T follicular helper cell (primary cell): ENCODE results near the gene SUCLA2.
A peak's percentile ranks its signal among the peaks of the same experiment; 100 is the strongest.
"Not testable (repeated sequence)": the region's sequence is repeated elsewhere in the genome, so short reads cannot be mapped to it uniquely, and the experiment has no call there.

ENCODE experiments used
- DNase-seq: peaks from one replicate; pipeline ENCODE4 v3.0.0-alpha.2; 2020; ENCODE audit warnings: low read depth
- total RNA-seq, 2 experiments: gene quantifications; one replicate each; lab custom pipeline; 2026; lab: John Stamatoyannopoulos, UW

The SUCLA2 gene
- total RNA-seq = 28.3 to 41.1 reads per million in 2 experiments

DNA sequence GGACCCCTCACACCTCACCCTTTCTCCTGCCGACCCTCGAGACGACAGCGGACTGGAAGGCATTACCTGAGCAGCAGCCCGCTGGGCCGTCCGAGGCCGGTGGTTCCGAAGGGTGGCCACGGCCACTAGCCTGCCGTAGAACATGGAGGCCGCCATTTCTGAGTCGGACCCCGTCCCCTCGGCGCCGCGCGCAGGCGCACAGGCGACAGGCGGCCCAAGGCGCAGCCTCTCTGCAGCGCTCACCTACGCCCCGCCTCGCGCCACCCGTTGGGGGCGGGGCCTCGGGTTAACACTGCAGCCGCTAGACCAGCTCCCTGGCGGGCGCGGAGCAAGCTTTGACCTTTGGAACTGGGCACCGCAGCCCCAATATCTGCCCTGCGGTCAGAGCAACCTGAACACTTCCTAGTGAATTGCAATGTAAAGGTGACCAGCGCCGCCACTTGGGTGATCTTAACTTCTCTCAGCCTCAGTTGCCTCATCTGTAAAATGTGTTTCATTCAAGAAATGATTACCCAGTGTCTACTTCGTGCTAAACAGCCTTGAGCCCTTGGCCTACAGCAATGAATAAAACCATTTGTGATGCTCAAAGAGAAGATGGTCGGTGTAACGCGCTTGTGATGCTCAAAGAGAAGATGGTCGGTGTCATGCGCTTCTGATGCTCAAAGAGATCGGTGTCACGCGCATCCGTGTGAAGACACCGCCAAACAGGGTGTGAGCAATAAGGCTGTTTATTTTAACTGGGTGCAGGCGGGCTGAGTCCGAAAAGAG, at the start of gene SUCLA2:
Gene SUCLA2, minus strand, starts transcription at position 160 of the 768 bp plus-strand sequence. Its CDS starts 4 bp downstream, at position 156.
- DNase-seq = peak; percentile 78

DNA sequence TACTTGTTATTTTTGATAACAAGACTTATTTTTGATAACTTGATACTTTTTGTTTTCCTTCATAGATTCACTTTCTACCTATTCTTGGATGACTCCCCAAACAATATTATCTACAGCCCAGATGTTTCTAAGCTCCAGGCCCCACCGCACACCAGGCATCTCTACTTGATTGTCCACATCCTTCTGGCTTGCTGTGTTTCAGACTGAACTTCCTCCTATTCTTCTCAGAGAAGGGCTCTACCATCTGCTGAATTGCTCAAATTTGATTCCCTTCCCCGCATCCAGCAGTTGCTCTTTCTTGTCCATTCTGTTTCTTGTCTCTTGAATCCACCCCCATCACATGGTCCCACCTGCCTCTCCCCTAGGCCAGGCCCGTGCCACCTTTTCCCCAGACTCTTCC, 49.5 kb upstream of the SUCLA2 start:
- no peak for DNase-seq

DNA sequence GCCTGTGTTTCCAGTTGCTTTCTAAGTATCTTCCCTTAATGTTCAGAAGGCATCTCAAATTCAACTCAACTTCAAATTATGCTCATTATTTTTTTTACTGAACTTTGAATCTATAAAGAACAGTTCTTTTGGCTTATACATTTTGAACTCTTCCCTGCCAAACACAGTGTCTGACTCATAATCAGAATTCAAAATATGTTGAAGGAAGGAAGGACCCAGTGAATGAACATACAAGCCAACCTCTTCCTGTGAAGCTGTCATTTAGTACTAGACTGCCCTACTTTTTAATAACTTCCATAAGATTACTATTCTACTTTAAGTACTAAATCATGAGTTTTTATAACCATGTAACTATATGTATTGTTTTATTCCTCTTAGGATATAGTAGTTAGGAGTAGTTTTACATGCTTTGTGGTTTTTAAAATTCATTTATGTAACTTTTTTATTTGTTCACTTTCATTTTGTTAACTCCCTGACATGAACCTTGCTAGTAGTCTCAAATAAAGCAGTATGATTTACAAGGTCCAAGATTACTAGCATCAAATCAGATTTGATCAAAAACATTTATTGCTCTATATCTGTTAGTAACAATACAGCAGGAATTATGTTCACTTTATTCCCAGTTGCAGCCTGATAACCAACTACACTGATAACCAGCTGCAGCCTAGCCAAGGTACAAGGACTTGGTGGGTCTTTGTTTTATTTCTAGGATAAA, 42.9 kb upstream of the SUCLA2 start:
- DNase-seq = no peak

DNA sequence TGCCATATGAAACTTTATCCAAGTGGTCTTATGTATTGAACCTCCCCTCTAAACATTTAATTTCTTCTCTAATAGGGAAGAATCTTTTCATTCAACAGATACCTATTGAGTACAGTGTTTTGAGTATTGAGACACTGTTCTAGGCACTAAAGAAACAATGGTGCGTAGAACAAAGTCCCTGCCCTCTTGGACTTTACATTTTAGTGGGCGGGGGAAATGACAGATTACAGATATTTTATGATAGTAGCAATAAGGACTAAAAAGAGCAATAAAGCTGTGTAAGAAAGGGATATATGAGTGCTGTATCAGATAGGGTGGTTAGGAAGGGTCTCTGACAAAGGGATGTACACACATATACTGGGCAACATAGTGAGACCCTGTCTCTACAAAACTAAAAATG, 41.8 kb upstream of the SUCLA2 start:
- DNase-seq = no peak

DNA sequence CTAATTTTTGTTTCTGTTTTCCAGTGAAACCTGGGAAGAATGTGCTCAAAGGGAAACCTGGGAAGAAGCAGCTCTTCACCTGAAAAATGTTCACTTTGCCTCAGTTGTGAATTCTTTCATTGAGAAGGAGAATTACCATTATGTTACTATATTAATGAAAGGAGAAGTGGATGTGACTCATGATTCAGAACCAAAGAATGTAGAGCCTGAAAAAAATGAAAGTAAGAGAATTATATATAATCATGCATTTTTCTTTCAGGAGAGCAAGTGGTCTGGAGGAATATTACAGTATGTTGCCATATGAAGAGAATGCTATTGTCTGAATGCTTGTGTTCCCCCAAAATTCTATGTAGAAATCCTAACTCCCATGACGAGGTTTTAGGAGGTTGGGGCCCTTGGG, 39.8 kb upstream of the SUCLA2 start:
- no peak for DNase-seq

DNA sequence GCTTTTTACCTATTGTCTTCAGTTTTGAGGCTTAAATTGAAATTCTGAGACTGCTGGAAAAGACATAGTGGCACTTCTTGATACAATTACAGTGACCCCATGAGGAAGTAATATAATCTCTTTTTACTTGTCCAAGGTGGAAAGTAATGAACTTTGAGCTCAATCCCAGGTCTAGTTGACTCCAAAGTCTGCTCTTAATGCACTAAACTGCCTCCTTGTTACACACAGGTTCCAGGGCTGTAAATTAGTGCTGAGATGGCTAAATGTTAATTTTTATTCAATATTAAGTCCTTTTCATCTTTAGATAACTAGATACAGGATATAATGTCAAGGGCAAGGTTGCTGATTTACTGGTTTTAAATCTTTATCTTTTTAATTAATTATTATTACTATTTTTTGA, 39.0 kb upstream of the SUCLA2 start:
- DNase-seq = no peak

DNA sequence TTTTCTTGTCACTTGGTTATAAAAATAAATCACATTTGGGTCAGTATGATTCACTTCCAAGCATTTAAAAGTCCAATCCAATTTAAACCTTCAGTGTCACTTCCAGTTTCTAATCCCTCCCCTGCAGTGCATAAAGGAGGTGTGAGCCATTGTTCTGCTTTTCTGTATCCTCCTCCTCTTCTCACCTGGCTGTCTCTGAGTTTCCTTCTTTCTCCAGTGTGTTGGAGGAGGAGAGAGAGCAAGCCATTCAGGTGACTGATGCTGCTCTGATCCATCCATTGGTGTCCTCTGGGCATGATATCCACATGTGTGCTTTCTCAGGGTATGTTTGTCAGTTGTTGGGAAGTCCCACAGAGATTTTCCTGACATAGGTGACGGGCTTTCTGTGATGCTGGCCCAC, 37.7 kb upstream of the SUCLA2 start:
- DNase-seq = no peak

DNA sequence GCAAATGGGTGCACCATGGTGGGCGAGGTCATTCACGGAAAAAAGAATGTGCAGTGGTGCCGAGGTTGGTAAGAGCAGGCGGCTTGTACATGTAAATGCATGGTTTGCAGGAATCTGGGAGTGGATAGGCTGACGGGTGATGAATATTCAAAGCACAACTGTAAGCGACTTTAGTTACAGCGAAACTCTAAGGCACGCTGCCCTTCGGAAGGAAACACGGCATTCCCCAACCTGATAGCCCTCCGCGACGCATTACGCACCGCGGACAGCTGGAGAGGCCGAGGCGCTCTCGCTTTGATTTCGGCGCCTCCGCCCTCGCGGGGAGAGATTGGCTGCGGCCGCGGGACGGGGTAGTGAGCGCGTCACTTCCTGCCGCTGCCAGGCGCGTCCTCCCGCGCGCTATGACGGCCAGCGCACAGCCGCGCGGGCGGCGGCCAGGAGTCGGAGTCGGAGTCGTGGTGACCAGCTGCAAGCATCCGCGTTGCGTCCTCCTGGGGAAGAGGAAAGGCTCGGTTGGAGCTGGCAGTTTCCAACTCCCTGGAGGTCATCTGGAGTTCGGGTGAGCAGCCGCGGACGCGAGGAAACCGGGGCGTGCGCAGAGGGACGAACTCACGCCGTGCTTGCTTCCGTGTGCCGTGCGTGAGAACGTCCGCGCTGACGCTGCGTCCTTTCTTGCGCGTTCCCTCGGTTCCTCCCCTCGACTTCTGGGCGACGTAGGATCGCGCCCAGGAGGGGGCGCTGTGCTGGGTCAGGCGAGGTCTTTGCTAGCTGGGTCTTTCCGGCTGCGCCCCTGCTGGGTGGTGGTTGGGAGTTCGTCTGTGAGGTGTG, 36.5 kb upstream of the SUCLA2 start, which contains the start of gene NUDT15:
Gene NUDT15, plus strand, starts transcription at position 381 of the 828 bp plus-strand sequence. Its CDS starts 21 bp downstream, at position 402.
- DNase-seq = peak; percentile 94

DNA sequence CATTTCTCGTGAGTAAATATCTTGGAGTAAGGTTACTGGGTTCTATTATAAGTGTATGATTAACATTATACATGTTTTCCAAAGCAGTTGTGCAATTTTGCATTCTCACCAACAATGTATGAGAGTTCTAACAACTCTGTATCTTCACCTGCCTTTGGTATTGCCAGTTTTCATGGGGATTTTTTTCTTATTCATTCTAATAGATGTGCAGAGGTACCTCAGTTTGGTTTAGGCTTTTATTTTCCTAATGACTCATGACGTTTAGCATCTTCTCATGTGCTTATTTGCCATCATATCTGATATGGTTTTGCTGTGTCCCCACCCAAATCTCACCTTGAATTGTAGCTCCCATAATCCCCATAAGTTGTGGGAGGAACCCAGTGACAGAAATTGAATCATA, 28.8 kb upstream of the SUCLA2 start:
- no peak for DNase-seq

DNA sequence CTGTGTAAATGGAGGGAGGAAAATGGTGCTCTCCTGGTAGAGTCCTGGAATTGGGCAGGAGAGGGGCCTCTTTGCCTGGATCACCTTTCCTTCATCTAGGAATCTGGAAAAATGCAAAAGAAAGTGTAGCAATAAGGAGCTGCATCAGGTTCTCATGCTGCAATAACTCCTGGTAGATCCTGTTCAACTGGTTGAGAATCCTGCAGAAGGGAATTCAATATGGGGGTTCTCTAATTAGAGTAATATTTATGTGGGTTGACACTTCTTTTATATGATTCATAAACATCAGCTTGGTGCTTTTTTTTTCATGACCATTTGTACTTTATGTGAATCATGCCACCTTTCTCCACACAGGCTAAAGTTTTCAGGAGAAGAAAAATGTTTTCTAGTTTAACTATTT, 27.0 kb upstream of the SUCLA2 start:
- no peak for DNase-seq

DNA sequence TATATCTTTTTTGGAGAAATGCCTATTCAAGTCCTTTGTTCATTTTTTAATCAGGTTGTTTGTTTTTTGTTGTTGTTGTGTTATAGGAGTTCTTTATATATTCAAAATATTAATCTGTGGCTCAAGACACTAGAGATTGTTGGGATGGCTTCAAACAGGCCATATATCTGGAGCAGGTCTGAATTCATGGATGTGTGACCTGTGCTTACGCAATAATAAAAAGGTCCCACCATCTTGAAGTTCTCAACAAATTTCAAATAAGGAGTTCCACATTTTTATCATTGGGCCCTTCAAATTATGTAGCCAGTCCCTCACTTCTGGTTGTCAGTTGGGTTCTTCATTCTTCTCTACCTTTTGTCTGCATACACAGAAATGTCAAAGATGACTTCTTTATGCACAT, 18.7 kb upstream of the SUCLA2 start:
- no peak for DNase-seq

DNA sequence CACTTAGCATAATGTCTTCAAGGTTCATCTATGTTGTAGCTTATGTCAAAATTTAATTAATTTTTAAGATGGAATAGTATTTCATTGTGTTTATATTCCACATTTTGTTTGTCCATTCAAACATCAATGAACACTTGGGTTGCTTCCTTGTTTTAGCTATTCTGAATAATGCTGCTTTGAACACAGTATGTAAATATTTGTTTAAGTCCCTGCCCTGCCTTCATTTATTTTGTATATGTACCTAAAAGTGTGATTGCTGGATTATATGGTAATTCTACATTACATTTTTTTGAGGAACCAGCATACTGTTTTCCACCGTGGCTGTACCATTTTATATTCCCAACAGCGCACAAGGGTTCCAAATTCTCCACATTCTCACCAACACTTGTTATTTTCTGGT, 17.6 kb upstream of the SUCLA2 start:
- DNase-seq = no peak

DNA sequence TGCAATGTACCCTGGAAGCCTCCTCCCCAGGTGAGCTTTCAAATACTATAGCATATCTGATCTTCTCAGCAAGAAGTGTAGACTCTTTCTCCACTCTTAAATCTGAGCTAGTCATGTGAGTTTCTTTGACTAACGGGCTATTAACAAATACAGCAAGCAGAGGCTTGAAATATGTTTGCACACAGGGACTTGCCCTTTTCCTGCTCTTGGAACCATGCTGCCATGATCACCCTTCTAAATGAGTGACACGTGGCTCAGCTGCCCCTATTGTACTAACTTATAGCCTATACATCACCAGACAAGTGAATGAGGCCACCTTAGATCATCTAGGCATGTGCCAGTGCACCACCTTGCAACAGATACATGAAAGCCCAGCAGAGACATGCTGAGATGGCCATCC, 13.3 kb upstream of the SUCLA2 start:
- no peak for DNase-seq

DNA sequence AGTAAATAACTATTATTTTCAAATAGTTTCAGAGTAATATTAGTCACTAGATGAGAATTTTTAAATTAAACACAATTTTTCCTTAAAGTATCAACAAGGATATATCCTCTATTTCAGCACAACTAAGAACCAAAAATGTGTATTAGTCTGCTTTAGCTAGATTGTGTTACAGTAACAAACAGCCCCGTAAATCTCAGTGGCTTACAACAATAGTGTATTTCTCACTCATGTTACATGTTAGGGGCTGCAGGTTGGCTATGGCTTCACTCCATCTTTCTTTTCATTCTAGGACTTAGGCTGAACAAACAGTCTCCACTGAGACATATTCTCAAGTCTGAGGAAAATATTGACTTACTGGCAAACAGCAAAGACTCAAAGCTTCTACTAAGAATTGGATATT, 11.6 kb upstream of the SUCLA2 start:
- no peak for DNase-seq

DNA sequence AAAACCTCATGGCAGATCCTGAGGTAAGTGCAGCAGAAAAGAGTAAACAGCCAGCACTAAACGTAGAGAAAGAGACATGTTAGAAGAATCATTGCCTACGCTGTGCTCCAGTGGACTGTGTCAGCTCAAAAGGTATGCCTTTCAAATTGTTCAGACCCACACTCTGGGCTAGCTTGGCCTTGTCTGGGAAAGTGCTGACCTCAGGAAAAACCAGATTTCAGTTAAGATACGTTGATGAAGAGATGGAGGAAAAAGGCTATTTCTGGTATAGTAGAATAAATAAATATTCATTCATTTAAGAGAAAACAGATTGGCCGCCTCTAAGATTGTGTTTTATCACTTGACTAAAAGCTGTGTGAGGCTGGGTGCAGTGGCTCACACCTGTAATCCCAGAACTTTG, 9.6 kb upstream of the SUCLA2 start:
- no peak for DNase-seq

DNA sequence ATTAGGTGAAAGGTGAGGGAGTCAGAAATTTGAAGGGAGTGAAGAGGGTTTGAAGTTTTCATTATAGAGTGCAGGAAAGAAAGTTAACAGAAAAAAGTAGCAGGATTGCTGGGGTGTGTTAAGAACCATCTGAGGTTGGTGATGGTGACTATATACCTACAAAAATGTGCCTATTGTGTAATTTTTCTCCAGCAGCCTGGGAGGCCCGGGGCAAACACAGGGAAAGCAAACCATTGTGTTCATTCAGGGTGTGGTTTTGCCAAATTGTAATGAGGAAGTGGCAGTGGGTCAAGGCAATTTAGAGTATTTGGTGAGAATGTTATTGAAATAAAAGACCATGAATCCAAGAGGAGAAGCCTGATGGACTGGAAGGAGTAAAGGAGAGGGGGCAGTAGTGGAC, 8.2 kb upstream of the SUCLA2 start:
- no peak for DNase-seq

DNA sequence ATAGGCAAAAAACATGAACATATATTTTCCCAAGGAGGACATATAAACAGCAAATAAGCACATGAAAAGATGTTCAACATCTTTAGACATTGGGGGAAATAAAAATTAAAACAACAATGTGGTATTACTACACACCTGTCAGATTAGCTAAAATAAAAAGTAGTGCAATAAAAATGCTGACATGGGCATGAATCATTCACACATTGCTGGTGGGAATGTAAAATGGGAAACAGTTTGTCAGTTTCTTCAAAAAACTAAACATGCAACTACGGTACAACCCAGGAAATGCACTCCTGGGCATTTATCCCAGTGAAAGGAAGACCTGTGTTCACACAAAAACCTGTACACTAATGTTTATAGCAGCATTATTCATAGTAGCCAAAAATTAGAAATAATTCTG, 5.3 kb upstream of the SUCLA2 start:
- no peak for DNase-seq

DNA sequence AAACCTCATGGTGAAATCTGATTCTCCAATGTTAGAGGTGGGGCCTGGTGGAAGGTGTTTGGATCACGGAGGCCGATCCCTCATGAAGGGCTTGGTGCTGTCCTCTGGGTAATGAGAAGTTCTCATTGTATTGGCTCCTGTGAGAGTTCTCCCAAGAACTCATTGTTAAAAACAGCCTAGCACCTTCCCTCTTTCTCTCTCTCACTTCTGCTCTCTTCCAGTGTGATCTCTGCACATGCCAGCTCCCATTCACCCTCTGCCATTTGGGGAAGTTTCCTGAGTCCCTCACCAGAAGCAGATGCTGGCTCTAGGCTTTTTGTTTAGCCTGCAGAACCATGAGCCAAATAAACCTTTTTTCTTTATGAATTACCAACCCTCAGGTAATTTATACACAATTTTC, 3.1 kb upstream of the SUCLA2 start:
- DNase-seq = no peak

DNA sequence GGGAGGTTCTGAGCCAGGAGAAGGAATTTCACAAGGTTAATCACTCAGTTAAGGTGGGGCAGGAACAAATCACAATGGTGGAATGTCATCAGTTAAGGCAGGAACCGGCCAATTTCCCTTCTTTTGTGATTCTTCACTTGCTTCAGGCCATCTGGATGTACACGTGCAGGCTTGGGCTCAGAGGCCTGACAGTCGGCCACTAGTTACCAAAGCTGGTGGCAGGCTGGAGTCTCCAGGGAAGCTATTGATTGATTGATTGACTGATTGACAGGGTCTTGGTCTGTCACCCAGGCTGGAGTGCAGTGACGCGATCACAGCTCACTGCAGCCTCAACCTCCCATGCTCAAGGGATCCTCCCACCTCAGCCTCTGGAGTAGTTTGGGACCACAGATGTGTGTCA, 926 bp upstream of the SUCLA2 start:
- DNase-seq = not testable (repeated sequence)

DNA sequence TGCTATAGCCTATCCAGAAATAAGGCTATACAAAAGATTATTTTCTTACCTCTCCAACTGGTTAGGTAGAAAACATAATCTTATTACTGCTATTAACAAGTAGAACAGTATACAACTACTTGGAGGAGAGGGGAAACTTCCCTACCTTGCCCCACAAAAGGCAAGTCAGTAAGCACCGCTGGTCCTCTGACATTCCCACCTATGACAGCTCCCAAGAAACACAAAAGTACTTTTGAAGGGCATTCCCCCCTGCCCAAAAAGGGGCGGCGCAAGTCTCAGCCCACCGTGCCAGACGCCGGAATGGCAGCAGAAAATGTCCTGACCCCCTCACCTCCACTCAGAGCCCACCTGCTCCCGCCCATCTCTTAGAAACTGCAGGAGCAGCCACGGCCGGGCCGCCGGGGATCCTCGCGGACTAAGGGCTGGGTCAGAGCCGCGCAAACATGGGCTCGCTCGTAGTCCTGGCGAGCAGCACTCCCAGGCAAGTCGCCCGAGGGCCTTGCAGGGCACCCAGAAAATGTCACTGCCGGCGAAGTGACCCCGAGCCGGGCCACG, 437 bp downstream of the SUCLA2 start:
- no peak for DNase-seq

DNA sequence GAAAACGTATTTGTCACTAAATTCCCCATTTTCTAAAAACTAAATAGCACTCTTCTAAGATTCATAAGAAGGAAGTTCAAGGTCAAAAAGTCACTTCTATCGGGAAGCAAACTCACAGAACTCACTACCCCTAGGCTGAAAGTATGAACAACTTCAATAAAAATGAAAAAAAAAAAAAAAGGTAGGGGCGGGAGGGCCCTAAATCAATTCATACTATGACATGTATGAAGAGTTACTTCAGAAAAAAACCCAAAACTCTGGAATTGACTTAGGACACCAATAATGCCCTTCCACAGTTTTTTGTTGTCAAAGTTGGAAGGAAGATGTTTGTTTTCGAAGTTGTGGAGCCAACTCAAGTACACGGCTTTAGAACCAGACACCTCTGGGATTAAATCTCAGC, 1.1 kb downstream of the SUCLA2 start:
- no peak for DNase-seq

DNA sequence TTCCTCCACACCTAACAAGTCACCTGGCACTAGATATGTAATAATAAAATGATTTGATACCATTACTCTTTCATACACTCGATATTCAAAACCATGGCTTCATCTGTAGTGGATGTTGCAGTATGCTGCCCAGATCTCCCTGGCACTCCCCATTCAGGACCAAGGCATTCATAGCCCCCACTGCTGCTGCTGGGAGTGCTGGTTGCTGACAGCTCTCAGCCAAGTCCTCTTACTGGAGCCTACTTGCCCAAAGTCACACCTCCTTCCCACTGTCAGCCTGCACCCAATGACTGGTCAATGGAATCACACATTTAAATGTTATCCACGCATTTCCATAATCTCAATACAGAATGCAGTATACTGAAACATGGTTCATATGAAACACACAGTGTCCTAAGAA, 3.7 kb downstream of the SUCLA2 start:
- no peak for DNase-seq
